Fibroblast of skin of scalp (primary cell): ENCODE measurements around the gene CWC27. TPM values are rescaled to one million over a fixed set of nuclear protein-coding genes. Genes with fewer than 3 reads are reported as not detected.

Source experiments
- DNase-seq: peaks from one replicate; pipeline ENCODE4 v3.0.0-alpha.2; 2013
- polyA plus RNA-seq, 2 experiments: library from polyadenylated mRNA; unstranded; fragments of 120-200 nt; gene quantifications; one replicate each; pipeline ENCODE4 v1.2.1, GENCODE V29; 2013; ENCODE audit not compliant: insufficient read length in 2 of 2

The CWC27 gene
- 23.1 TPM for polyA plus RNA-seq (2013, experiment 1 of 2; ENCODE audit: insufficient read length)
- polyA plus RNA-seq (2013, experiment 2 of 2; ENCODE audit: insufficient read length): 28.5 TPM

- peak; percentile 92 for DNase-seq
These were observed at the start of gene CWC27, which contains the start of gene SREK1IP1 for GRCh38 chr5:64768358-64769312. TSS of gene CWC27 (plus strand) at chr5:64768930. CDS start at chr5:64769147, 217 bp downstream. TSS of gene SREK1IP1 (minus strand) at chr5:64768691. CDS start at chr5:64768517, 174 bp downstream.

GRCh38 chr5:64722588-64722987 is 46.1 kb upstream of the CWC27 start:
- DNase-seq: no peak

GRCh38 chr5:64727150-64727549 is 41.6 kb upstream of the CWC27 start:
- no peak for DNase-seq

- no peak for DNase-seq
These were observed 26.3 kb upstream of the CWC27 start for GRCh38 chr5:64742411-64742810.

GRCh38 chr5:64742821-64743220 is 25.9 kb upstream of the CWC27 start:
- DNase-seq: no peak

- no peak for DNase-seq
These were observed 23.8 kb upstream of the CWC27 start for GRCh38 chr5:64744914-64745313.

GRCh38 chr5:64746446-64746845 is 22.3 kb upstream of the CWC27 start:
- peak; percentile 3 for DNase-seq

- no peak for DNase-seq
These were observed 19.3 kb upstream of the CWC27 start for GRCh38 chr5:64749385-64749784.

- DNase-seq: no peak
These were observed 14.7 kb upstream of the CWC27 start for GRCh38 chr5:64754066-64754465.

GRCh38 chr5:64758901-64759300 is 9.8 kb upstream of the CWC27 start:
- no peak for DNase-seq

- DNase-seq: no peak
These were observed 8.6 kb upstream of the CWC27 start for GRCh38 chr5:64759960-64760660.

GRCh38 chr5:64763948-64764503 is 4.7 kb upstream of the CWC27 start:
- DNase-seq: no peak

- DNase-seq: no peak
These were observed 2.8 kb upstream of the CWC27 start for GRCh38 chr5:64765804-64766504.

GRCh38 chr5:64766941-64767340 is 1.8 kb upstream of the CWC27 start:
- no peak for DNase-seq

- DNase-seq: peak; percentile 19
These were observed 772 bp upstream of the CWC27 start for GRCh38 chr5:64767959-64768357.

- no peak for DNase-seq
These were observed 1.1 kb downstream of the CWC27 start for GRCh38 chr5:64769855-64770254.

- no peak for DNase-seq
These were observed 3.0 kb downstream of the CWC27 start for GRCh38 chr5:64771736-64772135.

- no peak for DNase-seq
These were observed 4.8 kb downstream of the CWC27 start for GRCh38 chr5:64773533-64773932.

- DNase-seq: no peak
These were observed 6.6 kb downstream of the CWC27 start for GRCh38 chr5:64775291-64775690.

GRCh38 chr5:64784451-64785025 is 15.8 kb downstream of the CWC27 start:
- DNase-seq: peak; percentile 80

- no peak for DNase-seq
These were observed 17.6 kb downstream of the CWC27 start for GRCh38 chr5:64786372-64786771.

GRCh38 chr5:64788156-64788555 is 19.4 kb downstream of the CWC27 start:
- DNase-seq: no peak
